ENCODE data around the gene BRF1. TPM values are rescaled to one million over a fixed set of nuclear protein-coding genes. Genes with fewer than 3 reads are reported as not detected.
A peak's percentile ranks its signal among the peaks of the same experiment; 100 is the strongest.
"Not testable (repeated sequence)": the region's sequence is repeated elsewhere in the genome, so short reads cannot be mapped to it uniquely, and the experiment has no call there.

The BRF1 gene
- total RNA-seq, 4 donors from 2014 or later = 22.2 to 37.9 (median 26.2) TPM

- TF ChIP-seq POLR2A (IDR thresholded peaks at IDR 0.05) = no peak
- no peak for TF ChIP-seq CTCF (IDR thresholded peaks at IDR 0.05)
- Histone ChIP-seq H3K36me3 (no peaks in the 10 kb centered on the region), H3K27ac (no peak overlapping the region), H3K4me1 (peaks cover 3 to 47% (median 5%) of the 10 kb centered on the region in 3 donors), H3K9me3 (no peaks in the 10 kb centered on the region), H3K27me3 (no peaks in the 10 kb centered on the region), H3K4me3 (no peak overlapping the region)
- WGBS, 2 donors = 74 to 82% methylated on average over 9 of the region's 9 CpGs
- DNase-seq = no peak
- intact Hi-C loops (cut with DNase I) = no loop called here
Measured at GRCh38 chr14:105304565-105304964, 3.8 kb upstream of the BRF1 start.

- DNase-seq = no peak
- TF ChIP-seq CTCF (IDR thresholded peaks at IDR 0.05) = no peak
- no peak for TF ChIP-seq POLR2A (IDR thresholded peaks at IDR 0.05)
- WGBS, 2 donors = 49 to 55% methylated on average over 5 to 6 of the region's 6 CpGs
- H3K27ac ChIP-seq = peak overlapping the region in 2 of 4 donors; percentile 8 to 40
- no peaks in the 10 kb centered on the region for H3K27me3 ChIP-seq
- no peak overlapping the region for H3K4me3 ChIP-seq
- H3K36me3 ChIP-seq = no peaks in the 10 kb centered on the region
- intact Hi-C loops (cut with DNase I) = no loop called here
- H3K4me1 ChIP-seq = peaks cover 10 to 53% (median 11%) of the 10 kb centered on the region in 3 donors
- no peaks in the 10 kb centered on the region for H3K9me3 ChIP-seq
Measured at GRCh38 chr14:105303949-105304348, 3.1 kb upstream of the BRF1 start.

GRCh38 chr14:105301915-105302249, 1.1 kb upstream of the BRF1 start:
- H3K36me3 ChIP-seq; H3K9me3 ChIP-seq; H3K27me3 ChIP-seq; DNase-seq; intact Hi-C loops (cut with DNase I): not testable (repeated sequence)
- 75 to 79% methylated on average over 9 to 11 of the region's 11 CpGs for WGBS, 2 donors
- Histone ChIP-seq H3K4me1 (peaks cover 11 to 61% (median 13%) of the 10 kb centered on the region in 3 donors), H3K27ac (peak overlapping the region; percentile 89 to 99 (median 97)), H3K4me3 (peak overlapping the region; percentile 74 to 86 (median 82))

- Histone ChIP-seq H3K27ac (peak overlapping the region; percentile 89 to 99 (median 97)), H3K27me3 (no peaks in the 10 kb centered on the region), H3K36me3 (no peaks in the 10 kb centered on the region), H3K4me3 (peak overlapping the region; percentile 74 to 86 (median 82)), H3K9me3 (no peaks in the 10 kb centered on the region), H3K4me1 (peaks cover 11 to 61% (median 13%) of the 10 kb centered on the region in 3 donors)
- DNase-seq = peak; percentile 76
- peak in 1 of 4 donors; percentile 61 for TF ChIP-seq POLR2A (IDR thresholded peaks at IDR 0.05)
- no peak for TF ChIP-seq CTCF (IDR thresholded peaks at IDR 0.05)
- intact Hi-C loops (cut with DNase I) = no loop called here
- WGBS, 2 donors = 0 to 8% methylated on average over 10 to 27 of the region's 65 CpGs
Measured at GRCh38 chr14:105301103-105301914, 508 bp upstream of the BRF1 start.

- Histone ChIP-seq H3K27me3 (no peaks in the 10 kb centered on the region), H3K27ac (peak overlapping the region; percentile 89 to 99 (median 97)), H3K36me3 (no peaks in the 10 kb centered on the region), H3K4me3 (peak overlapping the region; percentile 74 to 86 (median 82)), H3K9me3 (no peaks in the 10 kb centered on the region), H3K4me1 (peaks cover 11 to 56% (median 13%) of the 10 kb centered on the region in 3 donors)
- intact Hi-C loops (cut with DNase I) = no loop called here
- DNase-seq = no peak
- WGBS, 2 donors = 17 to 30% methylated on average over 8 to 14 of the region's 54 CpGs
- TF ChIP-seq CTCF (IDR thresholded peaks at IDR 0.05) = no peak
- TF ChIP-seq POLR2A (IDR thresholded peaks at IDR 0.05) = no peak
Measured at GRCh38 chr14:105299654-105300541, 903 bp downstream of the BRF1 start.

- H3K9me3 ChIP-seq; intact Hi-C loops (cut with DNase I); H3K36me3 ChIP-seq; H3K27ac ChIP-seq; DNase-seq; H3K27me3 ChIP-seq; H3K4me3 ChIP-seq: not testable (repeated sequence)
- peaks cover 16 to 59% (median 33%) of the 10 kb centered on the region in 3 donors for H3K4me1 ChIP-seq
- WGBS, 2 donors = 92 to 97% methylated on average over 11 of the region's 11 CpGs
Measured at GRCh38 chr14:105297311-105297710, 3.5 kb downstream of the BRF1 start.

All from esophagus squamous epithelium (tissue), 5 donors.